Left colon (tissue), 2 donors: ENCODE results near the gene TYR. TPM values are rescaled to one million over a fixed set of nuclear protein-coding genes. Genes with fewer than 3 reads are reported as not detected.
"Not testable (repeated sequence)": the region's sequence is repeated elsewhere in the genome, so short reads cannot be mapped to it uniquely, and the experiment has no call there.

ENCODE experiments used
- ATAC-seq: fragments of 200-7000 bp; cut with Tn5 transposase; one replicate; pipeline ENCODE4 v1.9.1; 2020; ENCODE audit warnings: mild to moderate bottlenecking, moderate library complexity
- DNase-seq, 2 donors: peaks; one replicate each; pipeline ENCODE4 v3.0.0-alpha.2; 2020
- intact Hi-C, 2 donors: fragments of 100-400 bp; cut with DNase I in 1 of 2; cut with micrococcal nuclease in 1 of 2; formaldehyde crosslinking; loops; one replicate each; pipeline versions ENCODE4 v1.11.2 to v1.14.0; 2022; cut with DNase I, micrococcal nuclease
- long read RNA-seq: library from polyadenylated mRNA; unstranded; transcript quantifications from one replicate; pipeline ENCODE4 v2.0.0, GENCODE V29; 2021
- total RNA-seq, 2 donors: library from RNA; stranded (reverse); fragmentation: NEBNext Ultra II Directional; extraction: Animal tissue kit (Norgen Biotek cat#: 25700); gene quantifications; one replicate each; pipeline ENCODE4 v1.2.1, GENCODE V29; 2021
- donor health status: DM: no; HTN: no; CAD: no.
- donor health status: DM: yes; HTN: yes; CAD: no.

TYR gene
- not detected for total RNA-seq
- long read RNA-seq, result 0 reads

- DNase-seq (no peak), ATAC-seq (no peak)
- intact Hi-C loops, result no loop called here
Measured at GRCh38 chr11:89177691-89178231, at the start of gene TYR. Gene TYR, plus strand, starts transcription at chr11:89177875. Its CDS starts 79 bp downstream, at chr11:89177954.

GRCh38 chr11:89136606-89137005, 41.1 kb upstream of the TYR start:
- intact Hi-C loops, result no loop called here
- ATAC-seq (no peak), DNase-seq (no peak)

- no peak for DNase-seq
Measured at GRCh38 chr11:89147229-89147628, 30.4 kb upstream of the TYR start.

GRCh38 chr11:89159974-89160373, 17.7 kb upstream of the TYR start:
- intact Hi-C loops, result no loop called here
- no peak for ATAC-seq
- no peak for DNase-seq

More at GRCh38 chr11:89147229-89147628, 30.4 kb upstream of the TYR start:
- intact Hi-C loops, result no loop called here
- peak; percentile 80 for ATAC-seq

- intact Hi-C loops, result no loop called here
Measured at GRCh38 chr11:89161949-89162348, 15.7 kb upstream of the TYR start.

GRCh38 chr11:89163686-89164085, 14.0 kb upstream of the TYR start:
- ATAC-seq (no peak), DNase-seq (no peak)
- intact Hi-C loops, result no loop called here

More at GRCh38 chr11:89161949-89162348, 15.7 kb upstream of the TYR start:
- DNase-seq, result no peak
- ATAC-seq, result no peak

- DNase-seq (no peak), ATAC-seq (no peak)
- intact Hi-C loops, result no loop called here
Measured at GRCh38 chr11:89168396-89168795, 9.3 kb upstream of the TYR start.

- no peak for DNase-seq
- ATAC-seq, result no peak
- intact Hi-C loops, result no loop called here
Measured at GRCh38 chr11:89175796-89176195, 1.9 kb upstream of the TYR start.

GRCh38 chr11:89176938-89177337, 737 bp upstream of the TYR start:
- DNase-seq (no peak), ATAC-seq (no peak)
- intact Hi-C loops, result no loop called here

GRCh38 chr11:89181111-89181510, 3.4 kb downstream of the TYR start:
- intact Hi-C loops, result no loop called here
- no peak for DNase-seq
- ATAC-seq, result no peak

GRCh38 chr11:89182773-89183518, 5.3 kb downstream of the TYR start:
- ATAC-seq (no peak), DNase-seq (no peak)
- intact Hi-C loops, result no loop called here

GRCh38 chr11:89184021-89184420, 6.3 kb downstream of the TYR start:
- no peak for ATAC-seq
- DNase-seq, result no peak
- intact Hi-C loops, result no loop called here

GRCh38 chr11:89189776-89190175, 12.1 kb downstream of the TYR start:
- ATAC-seq (no peak), DNase-seq (no peak)
- intact Hi-C loops, result no loop called here

GRCh38 chr11:89201138-89201537, 23.5 kb downstream of the TYR start:
- intact Hi-C loops, result no loop called here
- ATAC-seq, result no peak
- no peak for DNase-seq

GRCh38 chr11:89203814-89204213, 26.1 kb downstream of the TYR start:
- no peak for ATAC-seq

GRCh38 chr11:89205378-89205777, 27.7 kb downstream of the TYR start:
- intact Hi-C loops, result no loop called here
- ATAC-seq (no peak), DNase-seq (no peak)

More at GRCh38 chr11:89203814-89204213, 26.1 kb downstream of the TYR start:
- no peak for DNase-seq
- intact Hi-C loops, result no loop called here

- intact Hi-C loops, result no loop called here
- ATAC-seq, result no peak
- DNase-seq, result no peak
Measured at GRCh38 chr11:89220684-89221339, 43.1 kb downstream of the TYR start.

GRCh38 chr11:89235083-89235482, 57.4 kb downstream of the TYR start:
- no peak for DNase-seq
- no peak for ATAC-seq
- intact Hi-C loops, result no loop called here

- ATAC-seq, result no peak
- no peak for DNase-seq
- intact Hi-C loops, result no loop called here
Measured at GRCh38 chr11:89235976-89236375, 58.3 kb downstream of the TYR start.

- intact Hi-C loops, DNase-seq, ATAC-seq: not testable (repeated sequence)
Measured at GRCh38 chr11:89247007-89247406, 69.3 kb downstream of the TYR start.
